ENCODE data around the gene NUPR2.
"Not testable (repeated sequence)": the region's sequence is repeated elsewhere in the genome, so short reads cannot be mapped to it uniquely, and the experiment has no call there.

The NUPR2 gene

DNA sequence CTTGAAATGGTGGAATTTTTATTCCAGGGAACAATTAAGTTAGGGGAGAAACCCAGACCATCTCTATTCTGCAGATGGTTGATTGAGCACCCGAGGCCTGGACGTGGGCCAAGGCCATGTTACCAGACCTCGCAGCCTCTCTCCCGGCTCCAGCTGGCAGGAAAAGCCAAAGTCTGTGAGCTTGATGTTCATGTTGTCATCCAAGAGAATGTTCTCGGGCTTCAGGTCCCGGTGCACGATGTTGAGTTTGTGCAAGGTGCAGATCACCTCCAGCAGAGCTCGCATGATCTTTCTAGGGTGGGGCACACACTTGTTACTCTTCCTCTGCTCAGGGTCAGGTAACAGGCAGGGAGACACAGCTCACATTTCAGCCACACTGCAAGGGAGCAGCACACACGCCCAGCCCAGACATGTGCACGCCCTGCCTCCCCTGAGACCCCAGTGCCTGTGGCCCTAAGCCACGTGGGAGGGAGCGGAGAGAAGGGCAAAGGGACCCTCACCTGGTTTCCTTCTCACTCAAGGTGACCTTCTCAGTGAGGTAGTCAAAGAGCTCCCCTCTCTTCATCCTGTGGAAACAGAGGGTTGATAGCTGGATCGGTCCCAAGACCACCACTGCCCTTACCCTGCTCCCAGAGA lies 32.9 kb downstream of the NUPR2 start:
- DNase-seq, result peak; percentile 70

- no peak for DNase-seq
Observed at GRCh38 chr7:56081626-56082340, 34.4 kb downstream of the NUPR2 start.

GRCh38 chr7:56080726-56081435 lies 35.3 kb downstream of the NUPR2 start:
- DNase-seq, result not testable (repeated sequence)

GRCh38 chr7:56079450-56080185 lies 36.6 kb downstream of the NUPR2 start:
- DNase-seq, result peak; percentile 79

- no peak for DNase-seq
Observed at GRCh38 chr7:56078196-56078595, 38.0 kb downstream of the NUPR2 start.

- DNase-seq, result no peak
Observed at GRCh38 chr7:56077681-56078080, 38.5 kb downstream of the NUPR2 start.

- peak; percentile 82 for DNase-seq
Observed at GRCh38 chr7:56074371-56074791, 41.8 kb downstream of the NUPR2 start.

- not testable (repeated sequence) for DNase-seq
Observed at GRCh38 chr7:56066376-56066775, 49.8 kb downstream of the NUPR2 start.
